Measurements from ENCODE around the gene AGAP1.

Gene AGAP1

DNA sequence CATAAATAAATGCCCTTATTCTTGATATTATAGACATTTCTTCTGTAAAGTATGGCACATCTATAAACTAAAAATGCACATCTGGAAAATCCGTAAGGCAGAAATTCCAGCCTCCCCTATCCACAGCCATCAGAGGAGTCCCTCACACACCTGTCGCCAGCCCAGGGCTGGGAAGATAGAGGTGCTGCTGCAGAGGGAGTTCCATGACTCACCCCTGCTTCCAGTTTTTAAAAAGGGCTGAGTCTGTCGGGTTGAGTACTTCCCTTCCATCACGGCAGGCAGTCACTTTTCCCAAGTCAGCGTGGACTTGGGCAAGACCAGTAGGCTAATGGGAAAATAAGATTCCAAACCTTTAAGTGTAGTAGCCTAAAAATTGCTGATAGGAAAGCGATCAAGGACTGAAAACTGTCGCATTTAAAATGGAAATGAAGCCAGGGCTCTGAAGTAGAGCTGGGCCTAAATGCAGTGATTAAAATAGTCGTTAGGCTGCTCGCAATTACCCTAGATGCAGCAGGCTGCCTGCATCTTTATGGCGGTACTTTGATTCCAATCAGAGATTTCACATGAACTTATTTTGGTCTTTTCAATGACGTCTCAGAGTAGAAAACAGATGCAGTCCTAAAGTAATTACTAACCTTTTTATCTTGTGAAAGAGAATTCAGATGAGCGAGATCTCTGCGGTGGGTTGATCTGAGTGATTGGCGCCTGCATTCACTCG, 280.5 kb downstream of the AGAP1 start:
- no peak for DNase-seq
- in situ Hi-C loops (cut with MboI; ENCODE audit: low pct_unique_long_range_greater_than_20kb, low sequenced_read_pairs) = loop anchor here (10.0 kb wide), 1 partner anchor 410 kb away; no protein-coding TSS in a partner anchor

DNA sequence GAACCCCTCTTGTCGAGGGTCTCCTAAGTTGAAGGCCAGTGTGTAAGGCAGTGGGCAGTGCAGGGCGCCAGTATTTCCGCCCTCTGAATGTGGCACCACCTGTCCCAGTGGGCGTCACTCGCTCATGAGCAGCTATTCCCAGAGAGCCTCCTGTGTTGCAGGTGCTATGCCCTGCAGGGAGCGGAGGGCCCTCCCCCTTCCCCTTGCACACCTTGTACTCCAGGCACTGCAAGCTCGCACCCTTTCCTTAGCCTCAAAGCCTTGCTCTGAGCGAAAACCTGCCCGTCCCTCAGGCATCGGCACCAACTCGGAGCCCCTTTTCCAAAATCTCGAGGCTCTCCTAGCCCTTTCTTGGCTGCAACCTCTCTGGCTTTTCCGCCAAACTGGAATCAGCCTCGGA, 282.7 kb downstream of the AGAP1 start:
- in situ Hi-C loops (cut with MboI; ENCODE audit: low pct_unique_long_range_greater_than_20kb, low sequenced_read_pairs) = loop anchor here (10.0 kb wide), 1 partner anchor 408 kb away; no protein-coding TSS in a partner anchor
- no peak for DNase-seq

GRCh38 chr2:235779444-235779896, 285.6 kb downstream of the AGAP1 start:
- in situ Hi-C loops (cut with MboI; ENCODE audit: low pct_unique_long_range_greater_than_20kb, low sequenced_read_pairs) = loop anchor here (10.0 kb wide), 1 partner anchor 405 kb away; no protein-coding TSS in a partner anchor
- DNase-seq = peak; percentile 59

DNA sequence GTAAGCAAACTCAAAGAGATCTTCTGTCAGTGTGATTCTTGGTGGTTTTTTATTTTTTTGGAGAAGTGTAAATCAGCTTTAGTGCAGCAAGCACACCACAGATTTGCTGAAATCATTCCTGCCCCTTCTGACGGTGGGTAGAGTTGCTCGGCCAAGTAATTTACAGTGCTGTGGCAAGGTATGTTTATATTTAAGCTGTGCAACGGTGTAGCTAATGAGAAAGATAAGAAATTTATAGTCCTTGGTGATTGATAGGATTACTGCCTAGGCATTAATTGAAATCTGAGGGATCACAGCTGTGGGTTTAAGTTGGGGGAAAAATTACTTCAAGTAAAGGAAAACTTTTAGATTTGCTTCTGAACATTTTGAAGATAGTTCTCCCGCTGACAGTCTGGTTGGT, 286.6 kb downstream of the AGAP1 start:
- in situ Hi-C loops (cut with MboI; ENCODE audit: low pct_unique_long_range_greater_than_20kb, low sequenced_read_pairs) = no loop called here
- no peak for DNase-seq

- in situ Hi-C loops (cut with MboI; ENCODE audit: low pct_unique_long_range_greater_than_20kb, low sequenced_read_pairs) = no loop called here
- no peak for DNase-seq
These were observed 287.9 kb downstream of the AGAP1 start for GRCh38 chr2:235781775-235782174.

DNA sequence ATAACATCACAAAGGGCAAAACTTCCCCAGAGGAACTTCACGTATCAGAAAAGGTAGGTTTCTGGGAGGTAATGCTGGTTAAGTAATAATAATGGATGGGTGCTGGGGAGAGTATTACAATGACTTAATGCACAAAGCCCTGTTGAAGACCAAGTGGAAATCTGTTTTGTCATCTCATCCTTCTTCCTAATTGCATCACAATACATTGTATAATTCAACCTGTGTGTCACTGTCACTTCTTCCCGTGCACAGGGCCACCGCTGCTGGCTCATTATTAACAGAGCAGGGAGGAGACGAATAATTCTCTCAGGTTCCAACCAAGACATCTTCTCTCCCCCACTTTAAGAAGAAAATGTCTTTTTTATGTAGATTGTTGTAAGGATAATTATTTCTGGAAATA, 290.9 kb downstream of the AGAP1 start:
- no peak for DNase-seq
- in situ Hi-C loops (cut with MboI; ENCODE audit: low pct_unique_long_range_greater_than_20kb, low sequenced_read_pairs) = no loop called here

- in situ Hi-C loops (cut with MboI; ENCODE audit: low pct_unique_long_range_greater_than_20kb, low sequenced_read_pairs) = no loop called here
- DNase-seq = no peak
These were observed 295.7 kb downstream of the AGAP1 start for GRCh38 chr2:235789552-235789951.

DNA sequence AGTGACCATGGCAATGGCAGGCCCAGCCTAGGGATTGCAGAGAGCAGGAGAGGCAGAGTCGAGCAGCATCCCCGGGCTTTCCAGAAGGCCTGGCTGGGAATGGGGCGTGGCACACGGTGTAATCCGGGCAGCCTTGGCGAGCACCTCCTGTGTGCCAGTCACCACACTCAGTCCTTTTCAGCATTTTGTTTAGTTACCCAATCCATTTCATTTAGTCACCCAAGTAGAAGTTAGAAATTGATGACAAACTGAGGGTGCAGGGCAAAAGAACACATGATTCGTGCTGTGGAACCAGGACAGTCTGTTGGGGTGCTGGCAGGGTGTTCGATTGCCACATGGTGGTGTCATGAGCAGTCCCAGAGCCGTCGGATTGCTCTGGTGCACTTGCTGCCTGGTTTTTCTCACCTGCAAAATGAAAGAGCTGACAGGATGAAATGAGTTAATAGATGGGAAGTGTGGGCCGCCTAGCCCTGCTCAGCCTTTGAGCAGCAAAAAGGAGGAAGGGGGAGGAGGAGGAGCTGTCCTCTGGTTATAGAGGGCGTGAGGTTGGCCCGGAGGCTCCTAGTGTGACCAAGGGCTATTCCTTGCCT, 299.4 kb downstream of the AGAP1 start:
- DNase-seq = peak; percentile 6
- in situ Hi-C loops (cut with MboI; ENCODE audit: low pct_unique_long_range_greater_than_20kb, low sequenced_read_pairs) = no loop called here

GRCh38 chr2:235799281-235799680, 305.4 kb downstream of the AGAP1 start:
- in situ Hi-C loops (cut with MboI; ENCODE audit: low pct_unique_long_range_greater_than_20kb, low sequenced_read_pairs) = no loop called here
- DNase-seq = no peak

- in situ Hi-C loops (cut with MboI; ENCODE audit: low pct_unique_long_range_greater_than_20kb, low sequenced_read_pairs) = no loop called here
- DNase-seq = no peak
These were observed 308.7 kb downstream of the AGAP1 start for GRCh38 chr2:235802542-235802941.

- DNase-seq = no peak
- in situ Hi-C loops (cut with MboI; ENCODE audit: low pct_unique_long_range_greater_than_20kb, low sequenced_read_pairs) = no loop called here
These were observed 309.2 kb downstream of the AGAP1 start for GRCh38 chr2:235803028-235803427.

DNA sequence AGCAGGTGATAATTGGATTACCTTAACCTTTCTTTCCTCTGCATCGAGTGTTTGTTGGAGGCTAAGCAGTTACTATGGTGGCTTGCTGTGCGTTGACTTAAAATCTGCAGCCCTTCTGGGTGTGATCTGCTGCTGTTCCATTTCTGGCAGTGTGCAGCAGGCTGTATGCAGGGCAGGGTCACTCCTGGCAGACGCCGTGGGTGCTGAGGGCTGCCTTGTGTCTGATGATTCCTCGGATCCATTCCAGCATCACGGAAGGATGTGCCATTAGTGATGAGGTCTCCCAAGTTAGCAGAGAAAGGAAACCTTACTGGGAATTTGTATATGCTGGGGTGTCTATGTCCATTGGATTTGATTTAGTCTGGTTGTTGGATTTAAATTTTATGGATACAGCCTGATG, 310.8 kb downstream of the AGAP1 start:
- in situ Hi-C loops (cut with MboI; ENCODE audit: low pct_unique_long_range_greater_than_20kb, low sequenced_read_pairs) = no loop called here
- no peak for DNase-seq

- no peak for DNase-seq
- in situ Hi-C loops (cut with MboI; ENCODE audit: low pct_unique_long_range_greater_than_20kb, low sequenced_read_pairs) = no loop called here
These were observed 313.3 kb downstream of the AGAP1 start for GRCh38 chr2:235806986-235807750.

- in situ Hi-C loops (cut with MboI; ENCODE audit: low pct_unique_long_range_greater_than_20kb, low sequenced_read_pairs) = no loop called here
- no peak for DNase-seq
These were observed 314.5 kb downstream of the AGAP1 start for GRCh38 chr2:235808366-235808765.

DNA sequence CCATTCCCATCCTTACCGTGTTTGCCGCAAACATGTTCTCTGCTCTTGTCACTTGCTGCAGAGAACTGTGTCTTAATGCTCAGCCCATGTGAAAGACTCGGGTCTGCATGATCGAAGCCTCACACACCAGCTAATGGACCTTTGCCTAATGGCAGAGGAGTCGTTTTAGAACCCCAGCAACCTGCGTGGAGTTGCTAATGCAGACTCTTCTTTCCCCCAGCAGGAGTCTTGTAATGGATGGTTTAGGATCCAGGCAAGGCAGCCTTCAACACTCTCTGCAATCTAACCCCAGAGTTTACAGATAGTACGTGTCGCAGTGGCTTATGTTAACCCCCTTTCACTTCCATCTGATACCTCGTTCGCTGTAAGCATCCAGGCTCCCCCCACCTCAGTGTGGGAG, 316.4 kb downstream of the AGAP1 start:
- in situ Hi-C loops (cut with MboI; ENCODE audit: low pct_unique_long_range_greater_than_20kb, low sequenced_read_pairs) = no loop called here
- no peak for DNase-seq

DNA sequence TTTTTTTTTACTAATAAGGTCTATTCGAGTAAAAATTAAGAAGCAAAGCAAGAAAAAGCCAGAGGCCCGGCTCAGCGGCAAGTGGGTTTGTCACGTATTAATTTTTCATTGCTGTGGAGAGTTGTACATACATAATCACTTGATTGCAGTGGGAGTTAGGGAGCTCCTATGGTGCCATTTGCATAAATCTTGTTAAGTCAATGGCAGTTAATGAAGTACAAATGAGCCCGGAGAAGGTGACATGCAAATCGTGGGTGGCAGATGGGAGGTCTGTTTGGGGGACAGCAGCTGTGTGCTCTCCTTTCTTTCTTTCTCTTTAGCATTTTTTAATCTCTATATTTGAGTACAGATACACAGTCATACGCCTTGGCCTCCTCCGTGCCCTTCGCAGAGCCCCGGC, 317.0 kb downstream of the AGAP1 start:
- no peak for DNase-seq
- in situ Hi-C loops (cut with MboI; ENCODE audit: low pct_unique_long_range_greater_than_20kb, low sequenced_read_pairs) = no loop called here

DNA sequence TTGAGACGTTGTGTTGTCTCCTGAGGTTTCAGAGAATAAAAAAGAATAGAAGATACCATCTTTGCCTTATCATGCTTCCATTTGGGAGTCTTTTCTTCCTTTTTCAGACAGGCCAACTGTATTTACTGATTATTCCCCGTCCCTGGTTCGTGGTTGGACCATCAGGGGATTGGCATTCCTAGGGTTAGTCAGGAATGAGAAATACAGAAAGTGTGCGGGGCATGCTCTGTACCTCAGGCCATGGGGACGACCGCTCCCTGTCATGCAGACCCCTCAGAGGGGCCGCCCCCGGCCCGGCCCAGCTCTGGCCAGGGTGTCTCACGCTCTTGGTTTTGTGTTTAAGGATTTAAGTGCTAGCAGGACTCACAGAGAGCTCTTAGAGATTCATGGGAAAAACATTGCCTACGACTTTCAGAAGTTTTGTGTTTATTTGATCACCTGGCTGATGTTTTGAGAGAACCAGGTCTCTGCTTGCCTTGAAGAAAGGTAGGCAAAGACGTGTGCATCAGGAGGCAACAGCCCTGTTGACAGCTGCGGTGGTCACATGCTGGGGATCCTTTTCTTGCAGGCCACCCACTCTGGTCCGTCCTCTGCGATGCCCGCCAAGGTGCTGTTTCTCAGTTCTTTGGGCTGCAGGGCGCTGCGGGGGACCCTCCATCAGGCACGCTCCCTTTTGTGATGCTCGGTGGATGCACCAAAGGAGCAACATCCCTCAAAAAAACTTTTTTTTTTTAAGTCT, 317.8 kb downstream of the AGAP1 start:
- DNase-seq = no peak
- in situ Hi-C loops (cut with MboI; ENCODE audit: low pct_unique_long_range_greater_than_20kb, low sequenced_read_pairs) = no loop called here

- in situ Hi-C loops (cut with MboI; ENCODE audit: low pct_unique_long_range_greater_than_20kb, low sequenced_read_pairs) = no loop called here
- no peak for DNase-seq
These were observed 318.4 kb downstream of the AGAP1 start for GRCh38 chr2:235812185-235812665.

GRCh38 chr2:235813398-235813797, 319.6 kb downstream of the AGAP1 start:
- no peak for DNase-seq
- in situ Hi-C loops (cut with MboI; ENCODE audit: low pct_unique_long_range_greater_than_20kb, low sequenced_read_pairs) = no loop called here

Measured in KBM-7 (cell line).